ENCODE measurements around the gene GH1. TPM values are rescaled to one million over a fixed set of nuclear protein-coding genes. Genes with fewer than 3 reads are reported as not detected.

Gene GH1
- polyA plus RNA-seq, 2 of the 4 experiments (the other 2 are of a cell fraction) = not detected

DNA sequence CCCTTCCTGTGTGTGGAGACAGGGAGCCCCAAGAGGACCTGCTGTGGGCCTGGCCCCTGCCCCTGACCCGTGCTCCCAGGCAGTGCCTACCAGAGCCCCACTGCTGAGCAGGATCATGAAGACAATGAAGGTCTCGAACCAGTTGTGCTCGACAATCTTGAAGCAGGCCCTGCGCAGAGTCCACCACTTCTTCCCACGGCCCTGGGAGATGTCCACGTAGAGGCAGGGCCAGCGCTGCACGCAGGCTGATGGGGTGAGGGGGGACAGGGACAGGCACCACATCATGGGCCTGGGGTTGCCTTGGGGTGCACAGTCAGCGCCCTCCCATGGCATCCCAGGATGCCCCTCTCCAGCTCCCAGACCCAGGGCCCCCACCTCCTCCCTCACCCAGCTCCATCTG lies 29.9 kb upstream of the GH1 start:
- DNase-seq (ENCODE audit: low read depth in 1 of 2, low spot score in 1 of 2) = no peak
- H3K27ac ChIP-seq = no peak overlapping the region
- ChIA-PET POLR2A (no interaction called here), CTCF (interaction anchor here (1.8 to 10.0 kb wide), 4 partner anchors 30 to 80 kb away, joined by 5 to 105 read pairs (median 26); partner anchors contain the start of gene GH1)
- H3K4me3 ChIP-seq = no peak overlapping the region
- no peak for ATAC-seq
- no peak overlapping the region for H3K4me2 ChIP-seq
- FAIRE-seq = no peak
- H3K9me3 ChIP-seq = no peaks in the 10 kb centered on the region
- TF ChIP-seq EP300 (IDR thresholded peaks at IDR 0.05) = no peak
- TF ChIP-seq, protein P1, sequence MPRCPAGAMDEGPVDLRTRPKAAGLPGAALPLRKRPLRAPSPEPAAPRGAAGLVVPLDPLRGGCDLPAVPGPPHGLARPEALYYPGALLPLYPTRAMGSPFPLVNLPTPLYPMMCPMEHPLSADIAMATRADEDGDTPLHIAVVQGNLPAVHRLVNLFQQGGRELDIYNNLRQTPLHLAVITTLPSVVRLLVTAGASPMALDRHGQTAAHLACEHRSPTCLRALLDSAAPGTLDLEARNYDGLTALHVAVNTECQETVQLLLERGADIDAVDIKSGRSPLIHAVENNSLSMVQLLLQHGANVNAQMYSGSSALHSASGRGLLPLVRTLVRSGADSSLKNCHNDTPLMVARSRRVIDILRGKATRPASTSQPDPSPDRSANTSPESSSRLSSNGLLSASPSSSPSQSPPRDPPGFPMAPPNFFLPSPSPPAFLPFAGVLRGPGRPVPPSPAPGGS (IDR thresholded peaks at IDR 0.05) = no peak
- TF ChIP-seq EHMT2 (IDR thresholded peaks at IDR 0.05; ENCODE audit: low read depth) = no peak
- TF ChIP-seq, protein P2, sequence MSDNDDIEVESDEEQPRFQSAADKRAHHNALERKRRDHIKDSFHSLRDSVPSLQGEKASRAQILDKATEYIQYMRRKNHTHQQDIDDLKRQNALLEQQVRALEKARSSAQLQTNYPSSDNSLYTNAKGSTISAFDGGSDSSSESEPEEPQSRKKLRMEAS (IDR thresholded peaks at IDR 0.05) = no peak
- TF ChIP-seq HMGXB4 (CRISPR knock-in tag; IDR thresholded peaks at IDR 0.05; ENCODE audit: borderline replicate concordance) = no peak
- TF ChIP-seq FOSL2 (IDR thresholded peaks at IDR 0.05) = no peak
- no peak for TF ChIP-seq FOSL2 (CRISPR knock-in tag; IDR thresholded peaks at IDR 0.05)
- TF ChIP-seq REST (IDR thresholded peaks at IDR 0.05) = no peak
- TF ChIP-seq RAD21 (conservative IDR thresholded peaks at IDR 0.05 in 1 of 2, IDR thresholded peaks at IDR 0.05 in 1 of 2) = no peak
- no peak for TF ChIP-seq BHLHE40 (IDR thresholded peaks at IDR 0.05; ENCODE audit: low read depth, low read length)
- TF ChIP-seq NPAS2 (CRISPR knock-in tag; IDR thresholded peaks at IDR 0.05; ENCODE audit: borderline replicate concordance) = no peak
- no peak for TF ChIP-seq RARB (CRISPR knock-in tag; IDR thresholded peaks at IDR 0.05)
- TF ChIP-seq CBX2 (IDR thresholded peaks at IDR 0.05; ENCODE audit: borderline replicate concordance, low read depth) = no peak
- TF ChIP-seq MAZ (IDR thresholded peaks at IDR 0.05; ENCODE audit: borderline replicate concordance, low read depth, low read length) = no peak
- no peak for TF ChIP-seq CHD4 (IDR thresholded peaks at IDR 0.05; ENCODE audit: borderline replicate concordance)
- TF ChIP-seq GATA3 (IDR thresholded peaks at IDR 0.05; ENCODE audit: borderline replicate concordance) = no peak
- no peak for TF ChIP-seq TFCP2L1 (CRISPR knock-in tag; IDR thresholded peaks at IDR 0.05)
- TF ChIP-seq, protein P3, sequence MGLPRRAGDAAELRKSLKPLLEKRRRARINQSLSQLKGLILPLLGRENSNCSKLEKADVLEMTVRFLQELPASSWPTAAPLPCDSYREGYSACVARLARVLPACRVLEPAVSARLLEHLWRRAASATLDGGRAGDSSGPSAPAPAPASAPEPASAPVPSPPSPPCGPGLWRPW (IDR thresholded peaks at IDR 0.05) = no peak
- TF ChIP-seq ZFP36 (IDR thresholded peaks at IDR 0.05; ENCODE audit: borderline replicate concordance, partially characterized antibody) = no peak
- no peak for TF ChIP-seq HOXA7 (CRISPR knock-in tag; IDR thresholded peaks at IDR 0.05)
- H3K4me1 ChIP-seq = no peaks in the 10 kb centered on the region
- 71% methylated on average over 9 of the region's 9 CpGs for WGBS (ENCODE audit: missing lambda C conversion rate)

Data from A549 (cell line).